GM06990 (cell line): ENCODE measurements around the gene TUBB3.
"Not testable (repeated sequence)": the region's sequence is repeated elsewhere in the genome, so short reads cannot be mapped to it uniquely, and the experiment has no call there.

Experiments
- DNase-seq: peaks from one replicate; pipeline ENCODE4 v3.0.0-alpha.2; 2011; ENCODE audit not compliant: insufficient read length; ENCODE audit errors: extremely low read depth
- H3K27me3 ChIP-seq: replicated peaks from 2 replicates; pipeline ENCODE4 v1.6.0; 2011; ENCODE audit warnings: low read length; ENCODE audit not compliant: control insufficient read depth, insufficient read depth
- H3K36me3 ChIP-seq: 2 replicates; pipeline ENCODE4 v1.5.1; 2011; ENCODE audit warnings: low read length; ENCODE audit not compliant: control insufficient read depth, insufficient read depth
- H3K4me3 ChIP-seq: replicated peaks from 2 replicates; pipeline ENCODE4 v1.5.1; 2011; ENCODE audit warnings: low read depth, mild to moderate bottlenecking, control low read depth, low read length
- TF ChIP-seq, protein P1 (sequence below): IDR thresholded peaks from 2 replicates; pipeline ENCODE4 v1.5.1; 2011; ENCODE audit warnings: low read length, control low read depth, mild to moderate bottlenecking, inconsistent platforms; ENCODE audit not compliant: insufficient read depth, poor library complexity, severe bottlenecking

Gene TUBB3

DNA sequence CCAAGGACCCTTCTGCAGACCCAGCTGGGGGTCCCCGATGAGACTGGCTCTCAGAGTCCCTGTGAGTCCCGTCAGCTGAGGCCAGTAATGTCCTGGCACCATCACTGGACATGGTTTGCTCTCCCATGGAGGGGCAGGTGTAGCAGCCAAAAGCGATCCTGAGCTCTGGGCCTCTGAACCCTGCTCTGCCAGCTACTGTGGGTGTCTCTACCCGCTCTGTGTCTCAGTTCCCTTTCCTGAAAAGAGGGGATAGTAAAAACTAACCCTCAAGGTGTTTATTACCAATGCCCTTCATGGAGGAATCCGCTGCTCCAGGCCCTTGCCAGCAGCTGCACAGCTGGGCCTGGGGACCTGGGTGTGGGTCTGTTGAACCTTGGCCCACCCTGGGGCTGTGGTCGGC is 8.8 kb downstream of the TUBB3 start:
- Histone ChIP-seq H3K4me3 (no peak overlapping the region), H3K27me3 (no peaks in the 10 kb centered on the region; the same call in 1 of the 2 replicates), H3K36me3 (no peaks in the 10 kb centered on the region)
- TF ChIP-seq, protein P1, sequence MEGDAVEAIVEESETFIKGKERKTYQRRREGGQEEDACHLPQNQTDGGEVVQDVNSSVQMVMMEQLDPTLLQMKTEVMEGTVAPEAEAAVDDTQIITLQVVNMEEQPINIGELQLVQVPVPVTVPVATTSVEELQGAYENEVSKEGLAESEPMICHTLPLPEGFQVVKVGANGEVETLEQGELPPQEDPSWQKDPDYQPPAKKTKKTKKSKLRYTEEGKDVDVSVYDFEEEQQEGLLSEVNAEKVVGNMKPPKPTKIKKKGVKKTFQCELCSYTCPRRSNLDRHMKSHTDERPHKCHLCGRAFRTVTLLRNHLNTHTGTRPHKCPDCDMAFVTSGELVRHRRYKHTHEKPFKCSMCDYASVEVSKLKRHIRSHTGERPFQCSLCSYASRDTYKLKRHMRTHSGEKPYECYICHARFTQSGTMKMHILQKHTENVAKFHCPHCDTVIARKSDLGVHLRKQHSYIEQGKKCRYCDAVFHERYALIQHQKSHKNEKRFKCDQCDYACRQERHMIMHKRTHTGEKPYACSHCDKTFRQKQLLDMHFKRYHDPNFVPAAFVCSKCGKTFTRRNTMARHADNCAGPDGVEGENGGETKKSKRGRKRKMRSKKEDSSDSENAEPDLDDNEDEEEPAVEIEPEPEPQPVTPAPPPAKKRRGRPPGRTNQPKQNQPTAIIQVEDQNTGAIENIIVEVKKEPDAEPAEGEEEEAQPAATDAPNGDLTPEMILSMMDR = no peak
- DNase-seq = no peak

DNA sequence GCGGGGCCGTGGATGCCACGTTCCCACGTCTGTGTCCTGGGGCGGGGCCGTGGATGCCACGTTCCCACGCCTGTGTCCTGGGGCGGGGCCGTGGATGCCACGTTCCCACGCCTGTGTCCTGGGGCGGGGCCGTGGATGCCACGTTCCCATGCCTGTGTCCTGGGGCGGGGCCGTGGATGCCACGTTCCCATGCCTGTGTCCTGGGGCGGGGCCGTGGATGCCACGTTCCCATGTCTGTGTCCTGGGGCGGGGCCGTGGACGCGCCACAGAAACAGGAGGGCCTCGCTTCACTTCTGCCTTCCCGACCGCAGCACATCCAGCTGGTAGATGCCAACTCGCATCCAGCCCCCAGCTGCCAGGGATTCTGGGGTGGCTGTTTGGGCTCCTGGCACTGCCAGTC is 10.9 kb downstream of the TUBB3 start:
- not testable (repeated sequence) for DNase-seq, H3K36me3 ChIP-seq, H3K4me3 ChIP-seq, H3K27me3 ChIP-seq

DNA sequence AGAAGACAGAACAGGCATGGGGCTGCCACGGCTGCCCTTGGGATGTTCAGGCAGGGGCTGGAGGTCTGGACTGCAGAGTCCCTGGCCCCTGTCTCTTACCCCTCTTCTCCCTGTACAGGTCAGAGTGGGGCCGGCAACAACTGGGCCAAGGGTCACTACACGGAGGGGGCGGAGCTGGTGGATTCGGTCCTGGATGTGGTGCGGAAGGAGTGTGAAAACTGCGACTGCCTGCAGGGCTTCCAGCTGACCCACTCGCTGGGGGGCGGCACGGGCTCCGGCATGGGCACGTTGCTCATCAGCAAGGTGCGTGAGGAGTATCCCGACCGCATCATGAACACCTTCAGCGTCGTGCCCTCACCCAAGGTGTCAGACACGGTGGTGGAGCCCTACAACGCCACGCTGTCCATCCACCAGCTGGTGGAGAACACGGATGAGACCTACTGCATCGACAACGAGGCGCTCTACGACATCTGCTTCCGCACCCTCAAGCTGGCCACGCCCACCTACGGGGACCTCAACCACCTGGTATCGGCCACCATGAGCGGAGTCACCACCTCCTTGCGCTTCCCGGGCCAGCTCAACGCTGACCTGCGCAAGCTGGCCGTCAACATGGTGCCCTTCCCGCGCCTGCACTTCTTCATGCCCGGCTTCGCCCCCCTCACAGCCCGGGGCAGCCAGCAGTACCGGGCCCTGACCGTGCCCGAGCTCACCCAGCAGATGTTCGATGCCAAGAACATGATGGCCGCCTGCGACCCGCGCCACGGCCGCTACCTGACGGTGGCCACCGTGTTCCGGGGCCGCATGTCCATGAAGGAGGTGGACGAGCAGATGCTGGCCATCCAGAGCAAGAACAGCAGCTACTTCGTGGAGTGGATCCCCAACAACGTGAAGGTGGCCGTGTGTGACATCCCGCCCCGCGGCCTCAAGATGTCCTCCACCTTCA is 11.7 kb downstream of the TUBB3 start:
- DNase-seq = no peak
- Histone ChIP-seq H3K27me3 (no peaks in the 10 kb centered on the region; the same call in 1 of the 2 replicates), H3K36me3 (no peaks in the 10 kb centered on the region), H3K4me3 (no peak overlapping the region)
- TF ChIP-seq, protein P1 = no peak

DNA sequence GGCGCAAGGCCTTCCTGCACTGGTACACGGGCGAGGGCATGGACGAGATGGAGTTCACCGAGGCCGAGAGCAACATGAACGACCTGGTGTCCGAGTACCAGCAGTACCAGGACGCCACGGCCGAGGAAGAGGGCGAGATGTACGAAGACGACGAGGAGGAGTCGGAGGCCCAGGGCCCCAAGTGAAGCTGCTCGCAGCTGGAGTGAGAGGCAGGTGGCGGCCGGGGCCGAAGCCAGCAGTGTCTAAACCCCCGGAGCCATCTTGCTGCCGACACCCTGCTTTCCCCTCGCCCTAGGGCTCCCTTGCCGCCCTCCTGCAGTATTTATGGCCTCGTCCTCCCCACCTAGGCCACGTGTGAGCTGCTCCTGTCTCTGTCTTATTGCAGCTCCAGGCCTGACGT is 12.5 kb downstream of the TUBB3 start:
- H3K4me3 ChIP-seq, H3K36me3 ChIP-seq, H3K27me3 ChIP-seq, DNase-seq: not testable (repeated sequence)

DNA sequence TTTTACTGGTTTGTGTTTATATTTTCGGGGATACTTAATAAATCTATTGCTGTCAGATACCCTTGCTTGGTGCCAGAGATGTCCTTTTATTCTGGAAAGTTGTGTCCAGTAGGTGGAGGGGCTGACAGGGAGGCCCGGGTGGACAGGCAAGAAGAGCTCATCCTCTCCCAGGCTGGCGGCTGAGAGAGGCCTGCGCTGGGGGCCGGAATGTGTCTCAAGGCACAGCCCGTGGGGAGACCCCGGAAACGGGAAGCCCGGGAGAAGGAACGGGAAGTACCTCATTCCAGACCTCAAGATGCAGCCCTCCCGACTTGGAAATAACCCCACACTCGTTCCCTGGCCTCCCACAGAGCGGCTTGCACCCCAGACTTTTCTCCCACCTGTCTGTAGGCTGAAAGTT is 12.9 kb downstream of the TUBB3 start:
- DNase-seq = no peak
- no peaks in the 10 kb centered on the region; the same call in 1 of the 2 replicates for H3K27me3 ChIP-seq
- H3K4me3 ChIP-seq = no peak overlapping the region
- no peaks in the 10 kb centered on the region for H3K36me3 ChIP-seq
- TF ChIP-seq, protein P1 = no peak

DNA sequence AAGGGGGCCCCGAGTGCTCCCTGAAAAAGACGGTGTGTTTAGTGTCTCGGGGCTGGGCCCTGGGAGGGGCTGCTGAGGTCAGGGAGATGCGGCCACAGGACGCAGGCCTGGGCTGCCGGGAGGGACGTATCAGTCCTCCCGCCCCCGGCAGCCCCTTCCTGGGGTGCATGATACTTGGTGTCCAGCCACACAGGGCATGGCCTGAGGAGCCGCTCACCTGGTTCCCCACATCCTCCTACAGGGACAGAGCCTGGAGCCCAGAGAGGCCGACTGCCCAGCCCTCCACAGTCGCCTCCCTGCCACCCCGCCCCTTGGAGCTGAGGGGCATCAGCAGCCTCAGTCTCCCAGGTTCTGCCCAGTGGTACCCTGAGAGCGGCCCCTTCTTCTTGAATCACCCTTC is 13.4 kb downstream of the TUBB3 start:
- no peaks in the 10 kb centered on the region for H3K27me3 ChIP-seq
- DNase-seq = no peak
- H3K4me3 ChIP-seq = no peak overlapping the region
- TF ChIP-seq, protein P1 = no peak
- H3K36me3 ChIP-seq = no peaks in the 10 kb centered on the region
